PFSK-1 (cell line): ENCODE measurements around the gene EEPD1.

Experiments
- POLR2AphosphoS5 ChIP-seq: IDR thresholded peaks from 2 replicates; pipeline ENCODE4 v1.6.1; 2012; ENCODE audit warnings: low read depth, mild to moderate bottlenecking, control low read depth, low read length, moderate library complexity
- REST ChIP-seq, 2 experiments: IDR thresholded peaks; 2 replicates each; pipeline versions ENCODE4 v1.6.1 to v1.8.0; 2011 to 2012; ENCODE audit warnings: low read depth in 2 of 2, low read length in 2 of 2, control low read depth in 1 of 2, inconsistent platforms in 1 of 2, mild to moderate bottlenecking in 1 of 2, moderate library complexity in 1 of 2; ENCODE audit not compliant: insufficient read depth in 1 of 2
- SIN3A ChIP-seq: IDR thresholded peaks from 2 replicates; pipeline ENCODE4 v1.6.1; 2012; ENCODE audit warnings: mild to moderate bottlenecking, low read length, moderate library complexity, borderline replicate concordance; ENCODE audit not compliant: insufficient read depth

GRCh38 chr7:36272567-36273269, 119.7 kb downstream of the EEPD1 start:
- TF ChIP-seq REST (IDR thresholded peaks at IDR 0.05; ENCODE audit: insufficient read depth in 1 of 2, low read depth in 2 of 2, low read length in 2 of 2) (no peak), SIN3A (no peak), POLR2AphosphoS5 (no peak)
